H9 (cell line): ENCODE measurements around the gene TUBA3E. TPM values are rescaled to one million over a fixed set of nuclear protein-coding genes. Genes with fewer than 3 reads are reported as not detected.
"Not testable (repeated sequence)": the region's sequence is repeated elsewhere in the genome, so short reads cannot be mapped to it uniquely, and the experiment has no call there.

Experiments used
- DNase-seq: peaks from one replicate; pipeline ENCODE4 v3.0.0-alpha.2; 2017
- H2AFZ ChIP-seq: one replicate; pipeline ENCODE4 v1.6.1; 2013; ENCODE audit warnings: mild to moderate bottlenecking, low read length, control low read depth, moderate library complexity
- H2AK5ac ChIP-seq: 2 replicates; pipeline ENCODE4 v1.6.1; 2013; ENCODE audit warnings: low read length, control low read depth, mixed read lengths; ENCODE audit not compliant: insufficient read length
- H2BK120ac ChIP-seq: one replicate; pipeline ENCODE4 v1.6.1; 2013; ENCODE audit warnings: low read depth, mild to moderate bottlenecking, low read length, control low read depth, inconsistent platforms; ENCODE audit not compliant: poor library complexity, severe bottlenecking
- H2BK12ac ChIP-seq: 2 replicates; pipeline ENCODE4 v1.6.1; 2013; ENCODE audit warnings: low read length, control low read depth, mixed read lengths, low read depth; ENCODE audit not compliant: insufficient read length
- H2BK15ac ChIP-seq: 2 replicates; pipeline ENCODE4 v1.6.1; 2013; ENCODE audit warnings: low read depth, low read length, control low read depth
- H2BK20ac ChIP-seq: one replicate; pipeline ENCODE4 v1.6.1; 2013; ENCODE audit warnings: low read depth, mild to moderate bottlenecking, low read length, control low read depth, inconsistent platforms; ENCODE audit not compliant: poor library complexity, severe bottlenecking
- H2BK5ac ChIP-seq: 2 replicates; pipeline ENCODE4 v1.6.1; 2013; ENCODE audit warnings: low read length, control low read depth, mixed read lengths; ENCODE audit not compliant: insufficient read length
- H3K14ac ChIP-seq: 2 replicates; pipeline ENCODE4 v1.6.1; 2013; ENCODE audit warnings: low read length, control low read depth; ENCODE audit not compliant: insufficient read depth
- H3K18ac ChIP-seq: 2 replicates; pipeline ENCODE4 v1.6.1; 2013; ENCODE audit warnings: low read depth, mild to moderate bottlenecking, mixed read lengths, low read length, control low read depth; ENCODE audit not compliant: insufficient read length
- H3K23ac ChIP-seq: 2 replicates; pipeline ENCODE4 v1.6.1; 2013; ENCODE audit warnings: low read length, control low read depth, mixed read lengths, low read depth; ENCODE audit not compliant: insufficient read length
- H3K23me2 ChIP-seq: 2 replicates; pipeline ENCODE4 v1.6.1; 2013; ENCODE audit warnings: low read depth, mild to moderate bottlenecking, mixed read lengths, low read length, control low read depth; ENCODE audit not compliant: insufficient read length, poor library complexity, severe bottlenecking
- H3K27ac ChIP-seq: 2 replicates; pipeline ENCODE4 v1.5.1; 2013; ENCODE audit warnings: low read length, control low read depth, mixed read lengths, low read depth; ENCODE audit not compliant: insufficient read length
- H3K27me3 ChIP-seq: 2 replicates; pipeline ENCODE4 v1.6.1; 2013; ENCODE audit warnings: low read length, control low read depth, inconsistent platforms; ENCODE audit not compliant: insufficient read depth
- H3K4ac ChIP-seq: 2 replicates; pipeline ENCODE4 v1.6.1; 2013; ENCODE audit warnings: low read depth, mild to moderate bottlenecking, control low read depth, inconsistent platforms, low read length, moderate library complexity
- H3K4me1 ChIP-seq: 2 replicates; pipeline ENCODE4 v1.6.1; 2013; ENCODE audit warnings: low read length, control low read depth, inconsistent platforms; ENCODE audit not compliant: insufficient read depth
- H3K4me2 ChIP-seq: 2 replicates; pipeline ENCODE4 v1.6.1; 2013; ENCODE audit warnings: low read length, control low read depth, mixed read lengths; ENCODE audit not compliant: insufficient read length, insufficient read depth
- H3K56ac ChIP-seq: 2 replicates; pipeline ENCODE4 v1.6.1; 2013; ENCODE audit warnings: low read depth, mild to moderate bottlenecking, mixed read lengths, low read length, control low read depth; ENCODE audit not compliant: insufficient read length
- H3K79me1 ChIP-seq: 2 replicates; pipeline ENCODE4 v1.6.1; 2013; ENCODE audit warnings: low read depth, mild to moderate bottlenecking, moderate library complexity, low read length, control low read depth, inconsistent platforms; ENCODE audit not compliant: insufficient read depth, poor library complexity, severe bottlenecking
- H3K79me2 ChIP-seq: 2 replicates; pipeline ENCODE4 v1.6.1; 2013; ENCODE audit warnings: low read length, control low read depth, inconsistent platforms; ENCODE audit not compliant: insufficient read depth
- H3K9ac ChIP-seq: 2 replicates; pipeline ENCODE4 v1.6.1; 2013; ENCODE audit warnings: low read length, control low read depth, mixed read lengths; ENCODE audit not compliant: insufficient read length; ENCODE audit errors: extremely low read depth
- H3K9me3 ChIP-seq: one replicate; pipeline ENCODE4 v1.6.1; 2013; ENCODE audit warnings: low read depth, low read length, inconsistent platforms; ENCODE audit not compliant: control insufficient read depth
- H3T11ph ChIP-seq: one replicate; pipeline ENCODE4 v1.6.1; 2013; ENCODE audit warnings: mild to moderate bottlenecking, low read length, control low read depth, inconsistent platforms
- H4K20me1 ChIP-seq: one replicate; pipeline ENCODE4 v1.6.1; 2013; ENCODE audit not compliant: control insufficient read depth, insufficient read length, insufficient read depth
- H4K5ac ChIP-seq: 2 replicates; pipeline ENCODE4 v1.6.1; 2013; ENCODE audit warnings: low read depth, mild to moderate bottlenecking, mixed read lengths, low read length, control low read depth; ENCODE audit not compliant: insufficient read length
- H4K8ac ChIP-seq: replicated peaks from 2 replicates; pipeline ENCODE4 v1.6.1; 2013; ENCODE audit warnings: low read length, control low read depth, mixed read lengths, low read depth; ENCODE audit not compliant: insufficient read length
- H4K91ac ChIP-seq: 2 replicates; pipeline ENCODE4 v1.6.1; 2013; ENCODE audit warnings: low read depth, mild to moderate bottlenecking, moderate library complexity, mixed read lengths, low read length, control low read depth; ENCODE audit not compliant: insufficient read length
- H3K27ac Mint-ChIP-seq, 3 experiments: 2 replicates in 2 of 3; 3 replicates in 1 of 3; pipeline ENCODE4 v1.8.0; 2020 to 2021; ENCODE audit warnings: mixed read lengths in 3 of 3, mild to moderate bottlenecking in 1 of 3, moderate library complexity in 1 of 3
- H3K27me3 Mint-ChIP-seq: 2 replicates; pipeline ENCODE4 v1.8.0; 2021; ENCODE audit warnings: low read depth, mild to moderate bottlenecking, moderate library complexity, mixed read lengths
- H3K36me3 Mint-ChIP-seq, 3 experiments: 2 replicates in 2 of 3; 3 replicates in 1 of 3; pipeline ENCODE4 v1.8.0; 2020 to 2021; ENCODE audit warnings: low read depth in 3 of 3, mixed read lengths in 3 of 3; ENCODE audit not compliant: insufficient read depth in 1 of 3
- H3K4me1 Mint-ChIP-seq, 2 experiments: 2 replicates each; pipeline ENCODE4 v1.8.0; 2020; ENCODE audit warnings: mixed read lengths in 2 of 2
- H3K4me3 Mint-ChIP-seq, 2 experiments: 2 replicates in 1 of 2; 3 replicates in 1 of 2; pipeline ENCODE4 v1.8.0; 2020 to 2021; ENCODE audit warnings: mild to moderate bottlenecking in 2 of 2, mixed read lengths in 2 of 2, moderate library complexity in 1 of 2
- H3K9me3 Mint-ChIP-seq, 2 experiments: 2 replicates in 1 of 2; 3 replicates in 1 of 2; pipeline ENCODE4 v1.8.0; 2020; ENCODE audit warnings: mild to moderate bottlenecking in 2 of 2, mixed read lengths in 2 of 2, moderate library complexity in 1 of 2
- WGBS: extraction: QIAGEN DNeasy Blood & Tissue Kit; methylation state at CpG from one replicate; pipeline ENCODE4 v1.1.7; 2013; ENCODE audit warnings: missing lambda C conversion rate, low lambda C conversion rate, mixed read lengths; ENCODE audit not compliant: insufficient read length; ENCODE audit errors: extremely low coverage; 5-methylcytosine and 5-hydroxymethylcytosine counted together
- total RNA-seq: library from RNA; stranded (reverse); gene quantifications from 2 replicates; pipeline ENCODE4 v1.2.1, GENCODE V29; 2021

The TUBA3E gene
- total RNA-seq, 1 experiment from 2014 or later = 0.26 TPM

DNA sequence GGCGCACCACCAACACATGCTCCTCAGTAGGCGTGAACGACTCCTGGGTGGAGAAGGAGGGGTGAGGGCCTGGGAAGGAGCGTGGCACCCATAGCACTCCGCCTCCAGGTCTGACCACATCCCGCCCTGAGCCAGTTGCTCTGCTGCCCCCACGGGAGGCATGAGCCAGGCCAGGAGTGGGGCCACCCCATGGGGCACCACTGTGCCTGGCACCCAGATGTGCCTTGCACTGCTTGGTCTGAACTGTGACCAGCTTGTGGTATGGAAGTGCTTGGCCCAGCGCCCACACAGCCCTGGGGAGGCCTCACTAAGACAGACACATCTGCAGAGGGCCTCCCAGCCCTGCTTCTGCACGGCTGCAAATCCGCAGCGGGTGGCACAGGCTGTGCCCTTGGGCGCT, 40.9 kb downstream of the TUBA3E start:
- no CpG with 5 or more reads among the region's 12 CpGs for WGBS
- H3K79me2 ChIP-seq, H3K27ac ChIP-seq: not testable (repeated sequence)

More for the DNA sequence above, 40.9 kb downstream of the TUBA3E start:
- H3K9me3 Mint-ChIP-seq, H3K27ac Mint-ChIP-seq, H3K4me3 Mint-ChIP-seq, H3K27me3 Mint-ChIP-seq, H3K27me3 ChIP-seq, H2BK15ac ChIP-seq, H2BK20ac ChIP-seq, DNase-seq, H2BK120ac ChIP-seq, H4K91ac ChIP-seq, H4K5ac ChIP-seq, H3K9me3 ChIP-seq, H3K9ac ChIP-seq, H3K4me1 ChIP-seq, H3K79me1 ChIP-seq, H3K4me2 ChIP-seq, H3K23me2 ChIP-seq, H2AFZ ChIP-seq, H3K4ac ChIP-seq, H3T11ph ChIP-seq, H3K14ac ChIP-seq, H3K56ac ChIP-seq, H2AK5ac ChIP-seq, H3K18ac ChIP-seq, H2BK12ac ChIP-seq, H3K23ac ChIP-seq, H4K8ac ChIP-seq, H2BK5ac ChIP-seq, H4K20me1 ChIP-seq, H3K4me1 Mint-ChIP-seq: not testable (repeated sequence)
- peaks cover 8 to 51% (median 38%) of the 10 kb centered on the region in 3 experiments; a peak in 6 of 7 replicates for H3K36me3 Mint-ChIP-seq
